ENCODE data around the gene C1QC. TPM values are rescaled to one million over a fixed set of nuclear protein-coding genes. Genes with fewer than 3 reads are reported as not detected.
A peak's percentile ranks its signal among the peaks of the same experiment; 100 is the strongest.

The C1QC gene
- total RNA-seq, 1 donor from 2014 or later: 30.3 TPM

DNA sequence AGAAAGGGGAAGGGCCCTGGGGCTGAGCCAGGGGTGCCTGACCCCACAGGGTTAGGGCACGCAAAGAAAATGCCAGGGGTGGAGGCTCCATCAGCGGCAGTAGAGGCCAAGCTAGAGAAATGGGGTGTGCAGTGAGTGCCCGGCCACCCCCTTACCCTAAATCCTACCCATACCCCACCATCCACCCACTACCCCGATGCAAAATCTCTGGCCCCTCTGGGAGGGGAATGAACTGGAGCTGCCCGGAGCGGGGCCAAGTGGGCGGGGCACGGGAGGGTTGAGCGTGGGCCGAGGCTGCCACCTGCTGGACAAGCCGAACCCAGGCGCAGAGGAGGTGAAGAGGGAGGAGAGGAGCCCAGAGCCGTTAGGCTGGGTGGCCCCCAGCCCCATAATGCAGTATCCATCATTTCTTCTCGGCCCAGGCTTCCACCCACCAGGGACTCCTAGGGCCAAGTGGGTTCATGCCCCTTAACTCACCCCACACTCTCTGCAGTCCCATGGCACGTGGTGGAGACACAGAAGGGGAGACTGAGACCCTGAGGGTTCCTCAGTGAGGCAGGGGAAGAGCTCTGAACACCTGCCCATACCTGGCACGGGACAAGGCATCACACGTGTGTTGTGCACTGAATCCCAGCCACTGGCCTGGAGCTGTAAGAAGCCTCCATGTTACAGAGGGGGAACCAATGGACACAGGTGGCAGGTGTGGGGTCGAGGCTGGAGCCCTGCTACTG is 1.4 kb upstream of the C1QC start:
- Histone ChIP-seq H3K27me3 (ENCODE audit: control insufficient read depth in 3 of 3, insufficient read depth in 3 of 3, low read length in 3 of 3) (peaks cover 0 to 24% (median 23%) of the 10 kb centered on the region in 3 donors), H3K4me3 (ENCODE audit: low read length in 3 of 3) (peak overlapping the region in 1 of 3 donors; percentile 43), H3K9ac (ENCODE audit: low read depth in 1 of 3, low read length in 3 of 3) (no peak overlapping the region), H3K36me3 (ENCODE audit: control insufficient read depth in 3 of 3, insufficient read depth in 3 of 3, low read length in 3 of 3) (no peaks in the 10 kb centered on the region), H3K4me1 (ENCODE audit: control insufficient read depth in 3 of 3, insufficient read depth in 3 of 3, low read length in 3 of 3) (peaks cover 2 to 4% (median 4%) of the 10 kb centered on the region in 3 donors), H3K27ac (ENCODE audit: low read depth, low read length) (no peak overlapping the region), H3K9me3 (ENCODE audit: control insufficient read depth in 3 of 3, low read length in 3 of 3) (no peaks in the 10 kb centered on the region)

DNA sequence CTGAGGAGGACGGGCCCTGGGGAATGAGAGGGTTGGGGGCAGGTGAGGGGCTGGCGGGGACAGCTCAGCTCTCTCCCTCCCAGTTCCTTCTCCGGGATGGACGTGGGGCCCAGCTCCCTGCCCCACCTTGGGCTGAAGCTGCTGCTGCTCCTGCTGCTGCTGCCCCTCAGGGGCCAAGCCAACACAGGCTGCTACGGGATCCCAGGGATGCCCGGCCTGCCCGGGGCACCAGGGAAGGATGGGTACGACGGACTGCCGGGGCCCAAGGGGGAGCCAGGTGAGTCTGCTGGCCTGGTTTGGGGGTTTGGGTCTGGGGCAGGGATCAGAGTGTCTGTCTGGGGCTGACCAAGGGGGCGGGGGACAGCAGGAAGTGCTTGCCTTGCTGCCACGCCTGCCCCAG is 495 bp downstream of the C1QC start:
- Histone ChIP-seq H3K27me3 (ENCODE audit: control insufficient read depth in 3 of 3, insufficient read depth in 3 of 3, low read length in 3 of 3) (peaks cover 0 to 24% (median 15%) of the 10 kb centered on the region in 3 donors), H3K27ac (ENCODE audit: low read depth, low read length) (no peak overlapping the region), H3K9ac (ENCODE audit: low read depth in 1 of 3, low read length in 3 of 3) (no peak overlapping the region), H3K9me3 (ENCODE audit: control insufficient read depth in 3 of 3, low read length in 3 of 3) (no peaks in the 10 kb centered on the region), H3K4me3 (ENCODE audit: low read length in 3 of 3) (peak overlapping the region in 1 of 3 donors; percentile 27), H3K36me3 (ENCODE audit: control insufficient read depth in 3 of 3, insufficient read depth in 3 of 3, low read length in 3 of 3) (no peaks in the 10 kb centered on the region), H3K4me1 (ENCODE audit: control insufficient read depth in 3 of 3, insufficient read depth in 3 of 3, low read length in 3 of 3) (peaks cover 2 to 4% (median 4%) of the 10 kb centered on the region in 3 donors)

DNA sequence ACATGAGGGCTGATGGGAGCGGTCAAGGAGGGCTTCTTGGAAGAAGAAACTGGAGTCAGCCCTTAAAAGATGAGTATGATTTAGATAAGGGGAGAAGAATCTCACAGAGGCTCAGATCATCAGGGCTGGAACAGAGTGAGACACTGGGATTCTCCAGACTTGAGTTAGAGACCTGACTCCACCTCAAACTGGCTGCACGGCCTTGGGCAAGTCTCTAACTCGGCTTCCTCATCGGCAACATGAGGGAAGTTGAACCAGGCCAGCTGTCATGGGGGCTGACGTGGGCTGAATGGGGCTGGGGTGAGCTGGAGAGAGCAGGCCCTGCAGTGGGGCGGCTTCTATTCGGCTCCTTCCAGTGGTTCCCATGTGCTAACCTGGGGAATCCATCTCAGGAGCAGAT is 2.5 kb downstream of the C1QC start:
- no peaks in the 10 kb centered on the region for H3K36me3 ChIP-seq (ENCODE audit: control insufficient read depth in 3 of 3, insufficient read depth in 3 of 3, low read length in 3 of 3)
- H3K27ac ChIP-seq (ENCODE audit: low read depth, low read length): no peak overlapping the region
- no peak overlapping the region for H3K9ac ChIP-seq (ENCODE audit: low read depth in 1 of 3, low read length in 3 of 3)
- no peak overlapping the region for H3K4me3 ChIP-seq (ENCODE audit: low read length in 3 of 3)
- peaks cover 2 to 4% (median 4%) of the 10 kb centered on the region in 3 donors for H3K4me1 ChIP-seq (ENCODE audit: control insufficient read depth in 3 of 3, insufficient read depth in 3 of 3, low read length in 3 of 3)
- no peaks in the 10 kb centered on the region for H3K9me3 ChIP-seq (ENCODE audit: control insufficient read depth in 3 of 3, low read length in 3 of 3)
- peaks cover 0 to 27% (median 10%) of the 10 kb centered on the region in 3 donors for H3K27me3 ChIP-seq (ENCODE audit: control insufficient read depth in 3 of 3, insufficient read depth in 3 of 3, low read length in 3 of 3)

DNA sequence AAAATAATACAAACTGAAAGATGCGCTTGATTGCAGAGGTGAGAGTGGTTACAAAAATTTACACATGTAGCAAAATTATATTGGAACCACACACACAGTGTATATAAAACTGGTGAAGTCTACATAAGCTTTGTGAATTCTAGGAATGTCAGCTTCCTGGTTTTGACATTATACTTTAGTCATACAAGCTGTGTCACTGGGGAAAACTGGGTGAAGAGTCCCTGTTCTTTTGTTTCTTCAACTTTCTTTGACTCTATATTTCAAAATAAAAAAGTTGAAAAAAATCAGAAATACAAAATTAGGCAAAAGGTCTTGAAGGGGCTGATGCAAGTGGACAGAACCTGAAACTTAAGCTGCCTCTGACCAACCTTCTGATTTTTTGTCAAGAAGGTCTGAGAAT is 3.0 kb downstream of the C1QC start:
- H3K9ac ChIP-seq (ENCODE audit: low read depth in 1 of 3, low read length in 3 of 3): no peak overlapping the region
- H3K27ac ChIP-seq (ENCODE audit: low read depth, low read length): no peak overlapping the region
- no peaks in the 10 kb centered on the region for H3K36me3 ChIP-seq (ENCODE audit: control insufficient read depth in 3 of 3, insufficient read depth in 3 of 3, low read length in 3 of 3)
- H3K4me3 ChIP-seq (ENCODE audit: low read length in 3 of 3): no peak overlapping the region
- H3K9me3 ChIP-seq (ENCODE audit: control insufficient read depth in 3 of 3, low read length in 3 of 3): no peaks in the 10 kb centered on the region
- peaks cover 0 to 27% (median 6%) of the 10 kb centered on the region in 3 donors for H3K27me3 ChIP-seq (ENCODE audit: control insufficient read depth in 3 of 3, insufficient read depth in 3 of 3, low read length in 3 of 3)
- H3K4me1 ChIP-seq (ENCODE audit: control insufficient read depth in 3 of 3, insufficient read depth in 3 of 3, low read length in 3 of 3): peaks cover 2 to 4% (median 4%) of the 10 kb centered on the region in 3 donors

DNA sequence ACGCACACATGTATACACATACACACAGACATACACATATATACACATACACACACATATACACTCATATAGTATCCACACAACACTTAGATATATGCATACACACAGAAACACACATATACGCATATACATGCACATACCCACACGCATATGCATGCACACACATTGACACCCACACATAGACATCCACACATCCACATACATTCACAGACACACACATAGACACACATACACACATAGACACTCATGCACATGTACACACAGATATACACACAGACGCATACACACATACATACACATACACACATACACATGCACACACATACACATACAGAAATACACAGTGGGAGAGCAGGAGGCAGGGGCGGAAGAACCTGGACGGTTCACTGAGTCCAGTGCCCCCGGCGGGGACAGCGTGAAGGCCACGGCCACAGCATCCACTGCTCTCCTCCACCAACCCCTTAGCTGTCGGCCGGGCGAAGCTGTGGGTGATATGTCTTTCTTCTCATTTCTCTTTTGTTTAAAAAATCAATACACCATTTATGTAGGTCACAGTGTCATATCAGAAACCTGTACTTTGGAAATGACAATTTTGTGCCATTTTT is 6.8 kb downstream of the C1QC start:
- Histone ChIP-seq H3K9ac (ENCODE audit: low read depth in 1 of 3, low read length in 3 of 3) (no peak overlapping the region), H3K9me3 (ENCODE audit: control insufficient read depth in 3 of 3, low read length in 3 of 3) (no peaks in the 10 kb centered on the region), H3K36me3 (ENCODE audit: control insufficient read depth in 3 of 3, insufficient read depth in 3 of 3, low read length in 3 of 3) (no peaks in the 10 kb centered on the region), H3K4me1 (ENCODE audit: control insufficient read depth in 3 of 3, insufficient read depth in 3 of 3, low read length in 3 of 3) (no peaks in the 10 kb centered on the region), H3K27me3 (ENCODE audit: control insufficient read depth in 3 of 3, insufficient read depth in 3 of 3, low read length in 3 of 3) (peaks cover 12 to 39% (median 24%) of the 10 kb centered on the region in 3 donors), H3K4me3 (ENCODE audit: low read length in 3 of 3) (no peak overlapping the region), H3K27ac (ENCODE audit: low read depth, low read length) (no peak overlapping the region)

DNA sequence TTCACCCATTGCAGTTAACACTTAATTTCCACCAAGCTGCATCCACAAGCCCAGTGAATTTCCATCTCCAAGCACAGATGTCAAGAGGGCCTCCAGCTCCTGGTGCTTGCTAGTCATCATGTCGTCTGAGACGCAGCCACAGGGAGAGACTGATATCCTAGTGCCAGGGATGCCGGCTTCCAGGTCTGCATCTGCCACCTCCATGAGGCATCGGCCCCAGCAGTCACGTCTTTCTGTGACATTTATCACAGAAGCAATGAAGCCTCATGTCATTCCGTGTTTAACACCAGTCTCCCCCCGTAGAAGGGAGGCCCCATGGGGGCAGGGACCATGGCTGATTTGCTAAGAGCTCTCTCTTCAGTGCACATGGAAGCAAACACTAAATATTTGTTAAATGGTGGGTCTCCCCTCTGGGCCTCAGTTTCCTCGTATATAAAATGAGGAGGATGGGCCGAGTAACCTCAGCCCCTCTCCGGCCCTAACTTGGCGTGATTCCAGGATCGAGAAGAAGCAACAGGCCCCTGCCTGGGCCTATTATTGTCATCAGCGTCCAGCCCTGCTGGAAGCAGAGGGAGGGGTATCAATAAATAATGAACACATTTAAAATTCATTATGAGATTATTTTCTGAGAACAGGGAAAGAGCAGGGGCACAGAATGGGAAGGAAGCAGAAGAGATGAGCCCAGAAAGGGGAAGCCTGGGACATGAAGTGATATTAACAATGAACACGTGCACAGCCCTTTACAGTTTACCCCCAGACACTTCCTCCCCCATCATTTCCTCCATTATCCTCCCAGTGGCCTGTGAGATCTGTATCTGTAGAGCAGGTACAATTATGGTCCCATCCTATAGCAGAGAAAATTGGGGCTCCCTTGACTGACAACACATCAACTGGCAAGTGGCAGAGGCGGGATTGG is 8.8 kb downstream of the C1QC start:
- Histone ChIP-seq H3K4me3 (ENCODE audit: low read length in 3 of 3) (no peak overlapping the region), H3K27me3 (ENCODE audit: control insufficient read depth in 3 of 3, insufficient read depth in 3 of 3, low read length in 3 of 3) (peaks cover 14 to 35% (median 34%) of the 10 kb centered on the region in 3 donors), H3K4me1 (ENCODE audit: control insufficient read depth in 3 of 3, insufficient read depth in 3 of 3, low read length in 3 of 3) (no peaks in the 10 kb centered on the region), H3K9me3 (ENCODE audit: control insufficient read depth in 3 of 3, low read length in 3 of 3) (no peaks in the 10 kb centered on the region), H3K9ac (ENCODE audit: low read depth in 1 of 3, low read length in 3 of 3) (no peak overlapping the region), H3K27ac (ENCODE audit: low read depth, low read length) (no peak overlapping the region), H3K36me3 (ENCODE audit: control insufficient read depth in 3 of 3, insufficient read depth in 3 of 3, low read length in 3 of 3) (no peaks in the 10 kb centered on the region)

DNA sequence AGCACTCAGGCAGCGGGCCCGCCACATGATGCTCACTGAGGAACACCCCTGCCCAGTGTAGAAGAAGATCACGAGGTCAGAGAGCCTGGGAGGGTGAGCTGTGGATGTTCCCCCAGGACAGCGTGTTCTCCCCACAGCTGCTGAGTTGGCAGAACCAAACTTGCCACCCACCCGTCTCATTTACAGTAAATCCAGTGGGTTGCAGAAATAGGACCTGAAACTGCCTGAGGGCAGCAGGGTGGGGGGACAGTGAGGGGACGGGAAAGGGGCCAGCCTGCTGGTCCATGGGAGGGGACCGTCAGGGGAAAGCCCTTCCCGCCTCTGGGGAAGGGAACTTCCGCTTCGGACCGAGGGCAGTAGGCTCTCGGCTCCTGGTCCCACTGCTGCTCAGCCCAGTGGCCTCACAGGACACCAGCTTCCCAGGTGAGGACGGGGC is 9.5 kb downstream of the C1QC start, which contains the start of gene C1QB:
Gene C1QB (plus strand): TSS at position 356 of the 436 bp plus-strand sequence. CDS start 6,227 bp downstream, outside the sequence.
- no peaks in the 10 kb centered on the region for H3K36me3 ChIP-seq (ENCODE audit: control insufficient read depth in 3 of 3, insufficient read depth in 3 of 3, low read length in 3 of 3)
- no peaks in the 10 kb centered on the region for H3K4me1 ChIP-seq (ENCODE audit: control insufficient read depth in 3 of 3, insufficient read depth in 3 of 3, low read length in 3 of 3)
- H3K27ac ChIP-seq (ENCODE audit: low read depth, low read length): no peak within 1 kb of the TSS
- peaks cover 14 to 37% (median 34%) of the 10 kb centered on the region in 3 donors for H3K27me3 ChIP-seq (ENCODE audit: control insufficient read depth in 3 of 3, insufficient read depth in 3 of 3, low read length in 3 of 3)
- no peak within 1 kb of the TSS for H3K9ac ChIP-seq (ENCODE audit: low read depth in 1 of 3, low read length in 3 of 3)
- H3K9me3 ChIP-seq (ENCODE audit: control insufficient read depth in 3 of 3, low read length in 3 of 3): no peaks in the 10 kb centered on the region
- peak within 1 kb of the TSS in 1 of 3 donors; percentile 32 for H3K4me3 ChIP-seq (ENCODE audit: low read length in 3 of 3)

DNA sequence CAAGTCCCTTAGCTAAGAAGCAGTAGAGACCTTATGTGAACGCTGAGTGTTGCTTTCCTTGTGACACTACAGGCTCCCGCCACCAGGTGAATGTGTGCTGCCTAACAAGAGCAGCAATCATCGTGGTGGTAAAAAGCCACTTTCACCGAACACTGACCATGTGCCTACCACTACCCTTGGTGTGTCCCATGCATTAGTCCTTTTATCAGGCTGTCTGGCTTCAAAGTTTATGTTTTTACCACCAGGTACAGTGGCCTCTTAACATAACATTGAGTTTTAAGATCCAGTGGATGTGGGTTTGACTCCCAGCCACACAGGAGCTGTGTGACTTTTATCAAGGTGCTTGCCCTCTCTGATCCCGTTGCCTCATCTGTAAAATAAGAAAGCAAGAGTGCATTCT is 11.3 kb downstream of the C1QC start:
- Histone ChIP-seq H3K4me1 (ENCODE audit: control insufficient read depth in 3 of 3, insufficient read depth in 3 of 3, low read length in 3 of 3) (no peaks in the 10 kb centered on the region), H3K27ac (ENCODE audit: low read depth, low read length) (no peak overlapping the region), H3K9me3 (ENCODE audit: control insufficient read depth in 3 of 3, low read length in 3 of 3) (no peaks in the 10 kb centered on the region), H3K36me3 (ENCODE audit: control insufficient read depth in 3 of 3, insufficient read depth in 3 of 3, low read length in 3 of 3) (no peaks in the 10 kb centered on the region), H3K4me3 (ENCODE audit: low read length in 3 of 3) (peak overlapping the region in 1 of 3 donors; percentile 34), H3K9ac (ENCODE audit: low read depth in 1 of 3, low read length in 3 of 3) (no peak overlapping the region), H3K27me3 (ENCODE audit: control insufficient read depth in 3 of 3, insufficient read depth in 3 of 3, low read length in 3 of 3) (peaks cover 17 to 38% (median 37%) of the 10 kb centered on the region in 3 donors)

DNA sequence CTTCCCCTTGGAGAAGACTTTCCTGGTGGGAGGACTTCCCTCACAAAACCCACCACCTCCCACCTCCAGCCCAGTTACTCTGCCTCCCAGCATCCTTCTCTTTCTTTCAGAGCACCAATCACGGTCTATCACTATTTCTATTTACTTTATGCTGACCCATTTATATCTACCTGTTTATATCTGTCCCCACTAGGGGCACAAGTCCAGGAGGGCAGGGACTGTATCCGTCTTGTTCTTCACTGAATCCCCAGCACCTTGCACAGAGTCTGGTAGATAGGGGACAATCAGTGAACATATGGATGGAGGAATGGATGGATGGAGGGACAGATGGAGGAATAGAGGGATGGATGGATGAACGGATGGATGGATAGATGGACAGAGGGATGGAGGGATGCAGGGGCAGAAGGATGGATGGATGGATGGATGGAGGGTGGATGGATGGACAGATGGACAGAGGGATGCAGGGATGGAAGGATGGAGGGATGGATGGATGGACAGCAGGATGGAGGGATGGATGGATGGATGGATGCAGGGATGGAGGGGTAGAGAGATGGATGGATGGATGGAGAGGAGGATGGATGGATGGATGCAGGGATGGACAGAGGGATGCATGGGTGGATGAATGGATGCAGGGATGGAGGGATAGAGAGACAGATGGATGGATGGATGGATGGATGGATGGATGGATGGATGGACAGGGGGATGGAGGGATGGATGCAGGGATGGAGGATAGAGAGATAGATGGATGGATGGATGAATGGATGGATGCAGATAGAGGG is 15.1 kb downstream of the C1QC start:
- Histone ChIP-seq H3K9ac (ENCODE audit: low read depth in 1 of 3, low read length in 3 of 3) (no peak overlapping the region), H3K27me3 (ENCODE audit: control insufficient read depth in 3 of 3, insufficient read depth in 3 of 3, low read length in 3 of 3) (peaks cover 18 to 38% (median 34%) of the 10 kb centered on the region in 3 donors), H3K4me3 (ENCODE audit: low read length in 3 of 3) (no peak overlapping the region), H3K9me3 (ENCODE audit: control insufficient read depth in 3 of 3, low read length in 3 of 3) (no peaks in the 10 kb centered on the region), H3K36me3 (ENCODE audit: control insufficient read depth in 3 of 3, insufficient read depth in 3 of 3, low read length in 3 of 3) (no peaks in the 10 kb centered on the region), H3K27ac (ENCODE audit: low read depth, low read length) (no peak overlapping the region), H3K4me1 (ENCODE audit: control insufficient read depth in 3 of 3, insufficient read depth in 3 of 3, low read length in 3 of 3) (no peaks in the 10 kb centered on the region)

Measured in skeletal muscle tissue (tissue), 4 donors.